Upper lobe of left lung (tissue), 6 donors: Measurements from ENCODE around the gene FHDC1. TPM values are rescaled to one million over a fixed set of nuclear protein-coding genes. Genes with fewer than 3 reads are reported as not detected.
A peak's percentile ranks its signal among the peaks of the same experiment; 100 is the strongest.

Experiments
- ATAC-seq, 2 donors: fragments of 200-7000 bp; cut with Tn5 transposase; one replicate each; pipeline ENCODE4 v1.9.1; 2022; ENCODE audit warnings: mild to moderate bottlenecking in 2 of 2, moderate library complexity in 2 of 2; ENCODE audit not compliant: low FRiP score in 2 of 2
- DNase-seq, 2 donors: peaks; one replicate each; pipeline ENCODE4 v3.0.0-alpha.2; 2019 to 2020
- H3K27ac ChIP-seq, 4 donors: fragments of 200-600 bp; sonication (generic); one replicate each; pipeline ENCODE4 v1.5.1; 2016 to 2019
- H3K27me3 ChIP-seq, 4 donors: fragments of 200-600 bp; sonication (generic); one replicate each; pipeline ENCODE4 v1.5.1; 2017 to 2019
- H3K36me3 ChIP-seq, 4 donors: fragments of 200-600 bp; sonication (generic); one replicate each; pipeline ENCODE4 v1.5.1; 2016 to 2019
- H3K4me1 ChIP-seq, 4 donors: fragments of 200-600 bp; sonication (generic); one replicate each; pipeline ENCODE4 v1.5.1; 2018 to 2019
- H3K4me3 ChIP-seq, 4 donors: fragments of 200-600 bp; sonication (generic); one replicate each; pipeline ENCODE4 v1.5.1; 2017 to 2019; ENCODE audit warnings: mild to moderate bottlenecking in 2 of 4, moderate library complexity in 1 of 4
- H3K9me3 ChIP-seq, 4 donors: fragments of 200-600 bp; sonication (generic); one replicate each; pipeline ENCODE4 v1.5.1; 2018 to 2019
- CTCF ChIP-seq, 6 experiments: fragments of 450-650 bp in 4 of 6; fragments of 200-600 bp in 2 of 6; sonication (generic) in 2 of 6; IDR thresholded peaks; one replicate each; pipeline ENCODE4 v1.5.1; 2016 to 2019; ENCODE audit warnings: antibody characterized with exemption in 6 of 6
- EP300 ChIP-seq, 4 donors: sonication (generic); formaldehyde crosslinking; IDR thresholded peaks; one replicate each; pipeline ENCODE4 v1.5.1; 2017; ENCODE audit warnings: antibody characterized with exemption in 4 of 4, control low read depth in 2 of 4
- POLR2A ChIP-seq, 4 donors: fragments of 450-650 bp; IDR thresholded peaks; one replicate each; pipeline ENCODE4 v1.5.1; 2016 to 2017; ENCODE audit warnings: antibody characterized with exemption in 4 of 4, mild to moderate bottlenecking in 2 of 4
- POLR2AphosphoS5 ChIP-seq, 2 donors: sonication (generic); formaldehyde crosslinking; IDR thresholded peaks; one replicate each; pipeline ENCODE4 v1.5.1; 2017; ENCODE audit warnings: antibody characterized with exemption in 2 of 2
- WGBS, 2 donors: methylation state at CpG; one replicate each; pipeline ENCODE4 v1.1.5; 2017 to 2018; 5-methylcytosine and 5-hydroxymethylcytosine counted together
- total RNA-seq, 6 donors: library from RNA; depleted of rRNA in 4 of 6; stranded (reverse); fragments of >200 nt in 4 of 6; gene quantifications; one replicate each; pipeline versions ENCODE4 v1.1.0 to v1.2.1, GENCODE V29; 2016 to 2021
- donor health status: DM: no; HTN: no; CAD: no; lungs with moderate emphysema.
- donor health status: DM: no; HTN: yes; CAD: no; lungs with severe emphysema.

FHDC1 gene
- total RNA-seq, 6 donors from 2014 or later: 23.3 to 44.7 (median 29.7) TPM

DNA sequence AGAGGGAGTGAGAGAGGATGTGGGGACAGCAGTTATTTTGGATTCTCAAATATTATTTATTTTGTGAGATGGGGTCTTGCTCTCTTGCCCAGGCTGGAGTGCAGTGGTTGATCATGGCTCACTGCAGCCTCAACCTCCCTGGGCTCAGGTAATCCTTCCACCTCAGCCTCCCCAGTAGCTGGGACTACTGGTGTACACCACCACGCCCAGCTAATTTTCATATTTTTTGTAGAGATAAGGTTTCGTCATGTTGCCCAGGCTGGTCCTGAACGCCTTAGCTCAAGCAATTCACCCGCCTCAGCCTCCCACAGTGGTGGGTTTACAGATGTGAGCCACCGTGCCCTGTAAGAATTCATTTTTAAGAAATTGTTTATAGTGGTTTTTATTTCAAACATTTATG is 61.2 kb downstream of the FHDC1 start:
- ATAC-seq (no peak), DNase-seq (no peak)
- Histone ChIP-seq H3K9me3 (no peaks in the 10 kb centered on the region), H3K27me3 (no peaks in the 10 kb centered on the region), H3K27ac (peak overlapping the region in 2 of 4 donors; percentile 0 to 10), H3K4me1 (peaks cover 3 to 15% (median 10%) of the 10 kb centered on the region in 4 donors), H3K4me3 (no peak overlapping the region), H3K36me3 (no peaks in the 10 kb centered on the region)
- WGBS, 2 donors: 87 to 92% methylated on average over 5 of the region's 5 CpGs
- no peak for TF ChIP-seq POLR2A (IDR thresholded peaks at IDR 0.05)
- no peak for TF ChIP-seq EP300 (IDR thresholded peaks at IDR 0.05)
- TF ChIP-seq POLR2AphosphoS5 (IDR thresholded peaks at IDR 0.05): no peak
- TF ChIP-seq CTCF (IDR thresholded peaks at IDR 0.05): no peak

GRCh38 chr4:152997771-152998487 is 61.8 kb downstream of the FHDC1 start:
- peak overlapping the region in 2 of 4 donors; percentile 0 to 10 for H3K27ac ChIP-seq
- no peaks in the 10 kb centered on the region for H3K9me3 ChIP-seq
- no peaks in the 10 kb centered on the region for H3K27me3 ChIP-seq
- WGBS, 2 donors: 85 to 93% methylated on average over 16 to 17 of the region's 17 CpGs
- peaks cover 3 to 12% (median 9%) of the 10 kb centered on the region in 4 donors for H3K4me1 ChIP-seq
- TF ChIP-seq POLR2AphosphoS5 (IDR thresholded peaks at IDR 0.05): no peak
- TF ChIP-seq CTCF (IDR thresholded peaks at IDR 0.05): no peak
- TF ChIP-seq EP300 (IDR thresholded peaks at IDR 0.05): no peak
- TF ChIP-seq POLR2A (IDR thresholded peaks at IDR 0.05): no peak
- no peak overlapping the region for H3K4me3 ChIP-seq
- no peaks in the 10 kb centered on the region for H3K36me3 ChIP-seq
- peak in 1 of 2 donors; percentile 56 for ATAC-seq
- peak in 1 of 2 donors; percentile 57 for DNase-seq

GRCh38 chr4:152998861-152999260 is 62.7 kb downstream of the FHDC1 start:
- Histone ChIP-seq H3K9me3 (no peaks in the 10 kb centered on the region), H3K4me1 (peaks cover 3 to 12% (median 9%) of the 10 kb centered on the region in 4 donors), H3K4me3 (no peak overlapping the region), H3K36me3 (no peaks in the 10 kb centered on the region), H3K27ac (no peak overlapping the region), H3K27me3 (no peaks in the 10 kb centered on the region)
- DNase-seq (no peak), ATAC-seq (no peak)
- WGBS, 2 donors: 91 to 92% methylated on average over 12 of the region's 12 CpGs
- no peak for TF ChIP-seq POLR2AphosphoS5 (IDR thresholded peaks at IDR 0.05)
- TF ChIP-seq POLR2A (IDR thresholded peaks at IDR 0.05): no peak
- no peak for TF ChIP-seq CTCF (IDR thresholded peaks at IDR 0.05)
- TF ChIP-seq EP300 (IDR thresholded peaks at IDR 0.05): no peak

DNA sequence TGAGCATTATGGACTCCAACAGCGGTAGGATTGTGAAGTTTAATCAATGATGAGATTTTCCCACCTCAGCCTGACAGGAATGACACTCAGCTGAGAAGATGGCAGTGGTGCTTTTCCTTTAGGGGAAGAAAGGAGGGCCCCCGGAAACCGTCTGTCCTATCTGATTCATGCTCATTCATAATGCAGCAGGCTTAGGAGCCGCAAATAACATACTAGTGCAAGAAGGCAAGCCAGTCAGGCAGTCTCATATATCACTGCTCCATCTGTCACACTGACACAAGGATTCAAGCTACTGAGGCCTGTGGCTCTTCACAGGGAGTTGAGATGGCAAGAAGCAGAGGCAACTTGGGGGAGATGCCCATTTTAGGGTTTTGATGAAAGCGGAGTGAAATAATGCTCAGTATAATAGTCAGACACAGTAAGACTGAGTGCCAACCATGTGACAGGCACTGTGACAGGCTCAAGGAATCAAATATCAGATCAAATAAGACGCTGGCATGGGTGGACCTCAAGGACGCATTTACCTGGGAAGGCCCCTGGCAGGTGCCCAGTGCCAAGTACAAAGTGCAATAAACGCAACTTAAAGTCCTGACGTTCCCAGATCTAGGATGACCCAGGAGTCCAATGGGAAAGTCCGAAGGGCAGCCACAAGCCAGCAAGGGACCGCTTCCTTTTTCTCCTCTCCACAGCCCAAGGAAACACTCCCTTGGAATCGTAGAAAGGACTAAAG is 63.4 kb downstream of the FHDC1 start:
- Histone ChIP-seq H3K27me3 (no peaks in the 10 kb centered on the region), H3K9me3 (no peaks in the 10 kb centered on the region), H3K4me3 (no peak overlapping the region), H3K4me1 (peaks cover 3 to 12% (median 9%) of the 10 kb centered on the region in 4 donors), H3K36me3 (no peaks in the 10 kb centered on the region), H3K27ac (no peak overlapping the region)
- DNase-seq: no peak
- WGBS, 2 donors: 87 to 90% methylated on average over 12 of the region's 12 CpGs
- no peak for ATAC-seq
- no peak for TF ChIP-seq POLR2AphosphoS5 (IDR thresholded peaks at IDR 0.05)
- TF ChIP-seq CTCF (IDR thresholded peaks at IDR 0.05): no peak
- TF ChIP-seq EP300 (IDR thresholded peaks at IDR 0.05): no peak
- no peak for TF ChIP-seq POLR2A (IDR thresholded peaks at IDR 0.05)
